Sciatic nerve (tissue), 2 donors: Measurements from ENCODE around the gene SLC36A3. TPM values are rescaled to one million over a fixed set of nuclear protein-coding genes. Genes with fewer than 3 reads are reported as not detected.
A peak's percentile ranks its signal among the peaks of the same experiment; 100 is the strongest.
"Not testable (repeated sequence)": the region's sequence is repeated elsewhere in the genome, so short reads cannot be mapped to it uniquely, and the experiment has no call there.

Experiments used
- ATAC-seq: fragments of 200-7000 bp; cut with Tn5 transposase; one replicate; pipeline ENCODE4 v1.9.1; 2020; ENCODE audit warnings: mild to moderate bottlenecking, moderate library complexity
- DNase-seq: peaks from one replicate; pipeline ENCODE4 v3.0.0-alpha.2; 2020; ENCODE audit warnings: low spot score
- intact Hi-C: fragments of 100-400 bp; cut with DNase I; formaldehyde crosslinking; loops from one replicate; pipeline ENCODE4 v1.14.2; 2022
- total RNA-seq: library from RNA; stranded (reverse); fragmentation: NEBNext Ultra II Directional; extraction: Animal tissue kit (Norgen Biotek cat#: 25700); gene quantifications from one replicate; pipeline ENCODE4 v1.2.1, GENCODE V29; 2021
- donor health status: DM: no; HTN: no; CAD: no.
- donor health status: DM: no; HTN: no; CAD: no.

Gene SLC36A3
- total RNA-seq, 1 donor from 2014 or later, result not detected

DNA sequence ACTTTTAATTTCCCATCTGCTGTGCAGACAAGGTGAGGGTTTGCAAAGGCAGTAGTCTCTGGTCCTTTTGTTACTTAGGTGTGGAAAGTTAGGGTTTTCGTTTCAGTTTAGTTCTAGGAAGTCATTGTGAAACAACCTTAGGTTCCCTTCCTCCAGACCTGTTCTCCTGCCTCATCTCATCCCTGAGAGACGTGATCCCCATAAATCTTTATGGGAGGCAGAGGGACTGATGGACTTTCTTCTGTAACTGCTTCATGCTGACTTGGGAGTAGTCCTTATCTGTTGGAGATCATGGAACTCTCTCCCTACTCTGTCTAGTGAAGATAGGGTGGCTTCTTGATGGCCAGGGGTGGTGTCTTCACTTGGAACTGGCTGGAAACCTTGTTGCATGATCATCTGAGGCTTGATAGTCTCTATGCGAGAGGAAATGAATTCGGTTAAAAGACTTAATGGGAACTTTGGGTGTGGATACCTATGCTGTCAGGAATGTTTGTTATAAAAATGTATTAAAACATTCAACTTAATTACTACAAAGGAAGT is 57.8 kb downstream of the SLC36A3 start:
- no peak for DNase-seq
- intact Hi-C loops, result no loop called here
- ATAC-seq, result no peak

DNA sequence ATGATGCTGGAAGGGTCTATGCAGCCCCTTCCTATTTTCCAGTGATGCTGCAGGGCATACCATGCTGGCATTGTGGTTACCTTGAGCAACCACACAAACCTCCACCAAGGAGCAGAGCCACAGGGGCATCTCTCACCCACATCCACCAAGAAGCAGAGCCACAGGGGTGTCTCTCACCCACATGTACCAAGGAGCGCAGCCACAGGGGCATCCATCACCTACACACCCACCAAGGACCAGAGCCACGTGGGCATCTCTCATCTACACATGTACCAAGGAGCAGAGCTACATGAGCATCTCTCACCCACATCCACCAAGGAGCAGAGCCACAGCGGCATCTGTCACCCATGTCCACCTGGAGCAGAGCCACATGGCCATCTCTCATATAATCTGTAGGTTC is 59.4 kb downstream of the SLC36A3 start:
- intact Hi-C loops, result no loop called here

DNA sequence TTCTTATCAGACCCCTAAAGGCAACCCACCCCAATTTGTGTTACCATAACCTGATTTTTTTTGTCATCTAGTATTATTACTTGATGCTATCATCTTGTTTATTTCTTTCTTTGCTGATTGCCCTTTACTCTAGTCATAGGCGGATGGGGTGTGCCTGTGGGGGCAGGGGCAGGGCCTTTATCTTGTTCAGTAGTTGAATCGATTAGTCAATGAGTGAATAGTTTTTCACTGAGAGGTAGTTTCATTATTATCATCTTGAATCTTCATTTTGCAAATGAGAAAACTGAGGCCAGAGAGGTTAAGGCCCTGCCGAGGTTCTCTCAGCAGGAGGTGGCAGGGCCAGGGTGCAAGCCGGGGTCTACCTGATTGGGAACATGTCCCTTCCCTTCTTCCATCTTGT is 60.0 kb downstream of the SLC36A3 start:
- intact Hi-C loops, result no loop called here
- DNase-seq (no peak), ATAC-seq (no peak)

More for the DNA sequence above, 59.4 kb downstream of the SLC36A3 start:
- DNase-seq (no peak), ATAC-seq (no peak)

DNA sequence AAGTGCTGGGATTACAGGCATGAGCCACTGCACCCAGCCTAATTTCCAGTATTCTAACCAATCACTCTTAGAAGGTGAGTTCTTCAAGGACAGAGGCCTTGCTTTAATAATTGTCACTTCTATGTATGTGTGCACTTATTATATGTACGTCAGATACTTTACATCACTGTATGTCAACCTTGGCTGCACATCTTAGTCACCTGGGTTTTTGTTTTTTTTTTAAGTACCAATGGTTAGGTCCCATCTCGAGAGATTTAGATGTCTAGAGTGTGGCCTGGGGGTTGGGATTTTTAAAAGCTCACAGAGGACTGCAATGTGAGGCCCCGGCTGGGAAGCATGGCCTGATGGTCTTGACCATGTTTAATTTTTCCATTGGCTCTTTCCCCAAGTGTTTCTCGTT is 60.4 kb downstream of the SLC36A3 start:
- ATAC-seq (no peak), DNase-seq (no peak)
- intact Hi-C loops, result no loop called here

DNA sequence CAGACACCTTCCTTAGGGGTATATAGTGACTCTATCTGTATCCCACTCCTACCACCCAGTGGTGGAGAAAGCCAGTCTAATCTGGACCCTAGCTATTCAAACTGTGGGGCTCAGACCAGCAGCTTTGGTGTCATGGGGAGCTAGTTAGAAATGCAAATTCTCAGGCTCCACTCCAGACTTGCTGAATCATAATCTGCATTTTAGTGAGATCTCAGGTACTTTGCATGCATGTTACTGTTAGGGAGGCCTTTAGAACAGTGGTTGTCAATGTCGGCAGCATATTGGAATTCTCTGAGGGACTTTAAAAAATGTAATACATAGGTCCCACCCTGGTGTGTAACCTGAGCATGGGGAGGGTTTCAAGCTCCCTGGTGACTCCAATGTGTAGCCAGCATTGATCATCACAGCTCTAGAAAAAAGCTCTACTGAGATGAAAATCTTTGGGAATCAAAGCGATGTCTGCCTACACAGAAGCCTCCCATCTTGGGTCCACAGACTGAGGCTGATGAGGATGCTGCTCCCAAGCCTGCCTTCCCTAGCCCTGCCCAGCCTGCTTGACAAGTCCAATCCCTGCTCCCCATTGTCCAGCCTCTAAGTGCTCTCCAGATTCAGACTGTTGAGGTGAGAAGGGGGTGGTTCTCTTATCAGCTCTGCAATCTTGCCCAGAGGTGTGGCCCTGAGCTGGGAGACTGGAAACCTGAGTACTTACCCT is 62.5 kb downstream of the SLC36A3 start:
- DNase-seq, result no peak
- ATAC-seq, result no peak
- intact Hi-C loops, result no loop called here

DNA sequence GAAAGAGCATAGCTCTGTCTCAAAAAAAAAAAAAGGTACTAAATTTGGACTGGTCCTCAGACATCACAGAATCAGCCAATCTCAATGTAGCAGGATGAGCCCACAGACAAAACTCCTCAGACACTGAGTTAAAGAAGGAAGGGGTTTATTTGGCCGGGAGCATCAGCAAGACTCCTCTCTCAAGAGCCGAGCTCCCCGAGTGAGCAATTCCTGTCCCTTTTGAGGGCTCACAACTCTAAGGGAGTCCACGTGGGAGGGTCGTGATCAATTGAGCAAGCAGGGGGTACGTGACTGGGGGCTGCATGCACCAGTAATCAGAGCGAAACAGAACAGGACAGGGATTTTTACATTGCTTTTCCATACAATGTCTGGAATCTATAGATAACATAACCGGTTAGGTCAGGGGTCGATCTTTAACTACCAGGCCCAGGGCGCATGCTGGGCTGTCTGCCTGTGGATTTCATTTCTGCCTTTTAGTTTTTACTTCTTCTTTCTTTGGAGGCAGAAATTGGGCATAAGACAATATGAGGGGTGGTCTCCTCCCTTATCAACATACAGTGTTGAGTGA is 63.2 kb downstream of the SLC36A3 start:
- DNase-seq, intact Hi-C loops, ATAC-seq: not testable (repeated sequence)

DNA sequence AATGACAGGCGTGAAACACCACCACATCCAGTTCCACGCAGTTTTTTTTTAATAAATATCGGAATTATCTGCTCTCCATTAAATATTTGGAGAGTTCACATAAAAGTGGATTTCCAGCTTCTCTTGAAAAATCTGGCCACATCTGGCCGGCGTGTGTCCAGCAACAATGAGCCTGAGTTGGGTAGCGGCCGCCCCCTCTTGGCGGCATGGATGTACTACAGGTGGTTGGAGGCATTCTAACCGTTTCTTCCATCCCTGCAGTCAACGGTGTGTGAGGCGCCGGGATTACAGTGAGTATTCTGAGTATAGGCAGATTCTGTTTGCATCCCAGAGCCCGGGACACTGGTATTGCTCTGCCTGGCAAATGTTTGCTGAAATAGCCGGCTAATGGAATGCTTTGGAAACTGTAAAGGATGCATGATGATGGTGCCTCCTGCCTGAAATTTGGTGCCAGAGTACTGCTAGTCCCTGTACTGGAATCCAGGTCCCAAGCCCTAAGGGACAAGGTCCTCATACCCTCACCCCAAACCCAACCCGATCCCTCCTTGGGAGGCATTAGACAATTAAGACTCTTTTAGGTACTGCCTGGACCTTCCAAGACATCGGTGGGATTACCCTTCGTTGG is 64.2 kb downstream of the SLC36A3 start:
- ATAC-seq (peak; percentile 62), DNase-seq (peak; percentile 91)
- intact Hi-C loops, result no loop called here

DNA sequence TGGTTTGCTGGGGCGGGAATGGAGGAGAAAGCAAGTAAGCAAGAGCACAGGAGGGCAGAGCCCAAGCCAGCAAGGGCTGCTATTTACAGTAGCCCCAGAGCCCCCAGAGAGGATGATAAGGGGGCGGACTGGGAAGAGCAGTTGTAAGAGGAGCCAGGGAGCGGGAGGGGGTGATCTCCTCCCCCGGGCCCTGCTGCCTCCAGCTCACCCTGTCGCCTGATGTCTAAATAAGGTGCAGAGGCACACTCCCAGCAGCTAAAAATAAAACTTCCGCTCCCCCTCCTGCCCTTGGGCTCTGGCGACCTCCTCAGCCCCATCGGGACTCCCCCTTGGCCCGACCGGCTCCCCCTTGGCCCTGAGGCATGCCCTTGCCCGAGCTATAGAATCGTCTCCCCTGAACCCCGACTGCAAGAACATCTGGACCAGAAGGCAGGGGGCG is 65.2 kb downstream of the SLC36A3 start:
- ATAC-seq (peak; percentile 50), DNase-seq (no peak)
- intact Hi-C loops, result no loop called here

DNA sequence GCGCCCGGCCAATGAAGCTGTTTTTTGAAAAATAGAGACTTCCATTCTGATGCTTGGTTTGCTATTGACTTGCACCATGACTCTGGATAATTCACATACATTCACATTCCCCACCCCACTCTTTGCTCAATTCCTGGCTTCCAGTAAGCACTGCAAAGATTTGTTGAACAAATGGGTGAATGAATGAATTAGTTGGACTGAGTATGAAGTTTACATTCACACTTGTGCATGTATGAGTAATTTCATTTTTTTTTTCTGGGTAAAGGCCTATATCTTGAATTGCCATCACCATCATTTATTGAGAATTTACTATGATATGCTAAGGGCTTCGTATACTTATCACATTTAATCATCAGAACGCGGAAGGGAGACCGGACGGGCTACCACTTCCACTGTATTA is 65.9 kb downstream of the SLC36A3 start:
- intact Hi-C loops, result no loop called here
- ATAC-seq (no peak), DNase-seq (no peak)

DNA sequence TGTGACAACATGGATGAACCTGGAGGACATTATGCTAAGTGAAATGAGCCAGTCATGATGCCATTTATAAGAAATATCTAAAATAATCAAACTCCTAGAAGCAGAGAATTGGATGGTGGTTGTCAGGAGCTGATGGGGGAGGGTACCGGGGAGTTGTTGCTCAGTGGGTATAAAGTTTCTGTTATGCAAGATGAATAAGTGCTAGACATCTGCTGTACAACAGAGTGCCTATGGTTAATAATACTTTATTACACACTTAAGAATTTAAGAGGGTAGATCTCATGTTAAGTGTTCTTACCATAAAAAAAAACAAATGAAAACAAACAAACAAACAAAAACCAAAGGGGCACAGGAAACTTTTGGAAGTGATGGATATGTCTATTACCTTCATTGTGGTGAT is 66.7 kb downstream of the SLC36A3 start:
- no peak for ATAC-seq
- intact Hi-C loops, result no loop called here
- DNase-seq, result no peak

DNA sequence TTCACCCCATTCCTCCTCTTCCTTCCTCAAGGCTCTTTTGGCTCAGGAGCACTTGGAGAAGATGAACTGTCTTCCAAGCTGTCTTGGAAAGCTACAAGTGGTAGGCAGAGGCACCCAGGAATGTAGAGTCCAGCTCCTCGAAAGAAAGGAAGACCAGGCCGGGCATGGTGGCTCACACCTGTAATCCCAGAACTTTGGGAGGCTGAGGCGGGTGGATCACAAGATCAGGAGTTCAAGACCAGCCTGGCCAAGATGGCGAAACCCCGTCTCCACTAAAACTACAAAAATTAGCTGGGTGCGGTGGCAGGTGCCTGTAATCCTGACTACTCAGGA is 68.4 kb downstream of the SLC36A3 start:
- DNase-seq, ATAC-seq, intact Hi-C loops: not testable (repeated sequence)

DNA sequence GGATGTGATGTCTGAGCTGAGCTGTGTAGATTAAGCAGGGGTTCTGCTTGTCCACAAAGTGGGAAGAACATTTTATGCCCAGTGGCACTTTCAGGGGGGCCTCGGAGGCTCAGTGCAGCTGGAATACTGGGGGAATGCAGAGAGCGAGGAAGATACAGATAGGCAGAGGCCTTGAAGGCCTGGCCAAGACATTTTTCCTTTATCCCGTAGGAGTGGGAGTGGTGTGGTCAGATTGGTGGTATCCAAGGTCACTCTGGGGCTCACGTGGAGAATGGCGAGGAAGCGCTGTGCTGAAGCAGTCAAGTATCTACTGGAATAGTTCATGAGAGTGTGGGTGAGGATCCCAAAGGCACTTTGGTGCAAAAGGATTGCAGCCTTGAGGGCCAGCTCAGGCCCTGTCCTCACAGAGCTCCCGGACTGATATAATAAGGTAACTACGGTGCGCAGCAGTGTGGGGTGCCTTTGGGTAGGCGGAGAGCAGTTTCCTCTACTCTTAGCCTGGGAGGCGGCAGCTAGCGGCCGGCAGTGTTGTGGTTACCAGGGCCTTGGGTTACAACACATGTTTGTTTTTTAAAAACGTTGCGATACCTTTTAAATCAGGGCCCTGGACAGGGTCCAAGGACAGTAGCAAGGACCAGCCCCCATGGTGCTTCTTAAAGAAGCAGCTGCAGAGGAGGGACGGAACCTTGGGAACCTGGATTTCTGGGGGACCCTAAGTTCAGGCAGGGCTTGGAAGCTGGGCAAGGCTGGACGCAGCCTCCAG is 68.9 kb downstream of the SLC36A3 start:
- peak; percentile 95 for ATAC-seq
- intact Hi-C loops, result no loop called here

DNA sequence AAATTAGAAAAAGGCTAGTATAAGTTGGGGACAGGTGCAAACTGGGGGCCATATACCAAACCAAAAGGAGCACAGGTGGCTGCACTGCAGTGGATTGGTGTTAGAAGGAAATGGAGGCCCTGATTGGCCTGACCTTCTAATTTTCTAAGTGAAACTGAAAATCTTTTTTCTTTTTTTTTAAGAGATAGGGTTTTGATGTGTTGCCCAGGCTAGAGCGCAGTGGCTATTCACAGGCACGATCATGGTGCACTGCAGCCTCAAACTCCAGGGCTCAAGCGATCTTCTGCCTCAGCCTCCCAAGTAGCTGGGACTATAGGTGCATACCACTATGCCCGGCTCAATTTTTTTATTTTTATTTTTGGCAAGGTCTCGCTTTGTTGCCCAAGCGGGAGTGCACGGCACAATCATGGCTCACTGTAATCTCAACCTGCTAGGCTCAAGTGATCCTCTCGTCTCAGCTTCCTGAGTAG is 69.9 kb downstream of the SLC36A3 start:
- ATAC-seq (no peak), DNase-seq (no peak)
- intact Hi-C loops, result no loop called here

More for the DNA sequence above, 68.9 kb downstream of the SLC36A3 start:
- DNase-seq, result peak; percentile 77

DNA sequence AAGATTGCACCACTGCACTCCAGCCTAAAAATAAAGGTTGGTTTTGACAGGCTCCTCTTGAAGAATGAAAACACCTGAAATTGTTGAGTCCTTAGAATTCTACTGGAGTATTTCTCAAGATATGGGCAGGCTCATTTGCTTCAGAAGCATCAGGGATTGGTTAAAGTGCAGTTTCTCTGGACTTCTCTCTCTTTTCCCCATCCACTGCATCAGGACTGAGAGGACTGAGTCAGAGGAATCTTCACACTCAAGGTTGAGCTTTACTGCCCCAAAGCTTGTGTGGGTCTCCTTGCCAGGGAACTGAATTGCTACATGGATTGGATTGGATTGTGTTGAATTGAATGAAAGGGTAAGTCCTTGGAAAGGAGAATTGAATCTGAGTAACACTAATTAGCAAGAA is 72.2 kb downstream of the SLC36A3 start:
- no peak for DNase-seq
- intact Hi-C loops, result no loop called here
- ATAC-seq, result no peak

DNA sequence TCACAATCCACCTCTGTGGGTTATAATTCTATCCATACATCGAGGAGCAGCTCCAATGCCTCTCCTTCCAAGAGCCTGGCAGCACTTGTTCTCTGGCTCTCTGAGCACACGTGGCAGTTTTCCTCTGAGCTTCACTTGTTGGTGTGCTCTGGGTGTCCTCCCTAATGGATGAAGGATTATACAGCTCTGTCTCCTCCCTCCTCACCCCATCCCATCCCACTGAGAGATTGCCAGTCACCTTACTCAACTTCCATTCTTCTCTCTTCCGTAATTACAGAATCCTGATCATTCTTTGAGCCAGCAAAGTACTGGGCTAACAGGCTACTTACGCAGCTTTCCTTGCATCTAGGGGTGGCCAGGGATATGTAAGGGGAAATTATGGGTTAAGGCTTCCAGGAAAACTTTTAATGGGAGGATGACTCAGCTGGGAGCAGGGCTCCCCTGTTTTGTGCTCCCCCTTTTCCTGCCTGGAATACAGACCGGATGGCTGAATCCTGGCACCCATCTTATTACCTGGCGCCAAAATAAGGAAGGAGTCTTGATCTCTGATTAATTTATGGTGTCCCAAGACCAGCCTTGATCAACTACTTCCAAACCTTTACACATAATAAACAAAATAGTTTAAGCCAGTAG is 73.4 kb downstream of the SLC36A3 start:
- intact Hi-C loops, result no loop called here
- DNase-seq (no peak), ATAC-seq (no peak)

DNA sequence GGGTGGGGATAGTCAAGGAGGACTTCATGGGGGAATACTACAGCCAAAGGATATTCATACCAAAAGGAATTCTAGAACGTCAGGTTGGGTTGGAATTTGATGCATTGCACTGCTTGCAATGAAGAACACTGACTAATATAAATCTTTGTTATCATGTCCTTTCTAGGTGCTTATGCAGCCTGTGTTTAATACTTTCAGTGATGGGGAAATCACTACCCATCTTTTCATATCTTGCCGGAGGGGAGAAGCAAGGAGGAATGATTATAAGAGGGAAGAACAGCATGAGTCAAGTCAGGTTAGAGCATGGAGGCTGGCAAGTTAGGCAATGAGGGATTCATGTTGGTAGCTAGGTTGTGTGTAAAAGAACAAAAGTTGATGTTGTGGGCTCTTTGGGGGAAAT is 74.6 kb downstream of the SLC36A3 start:
- ATAC-seq, result no peak
- intact Hi-C loops, result no loop called here
- DNase-seq, result no peak

DNA sequence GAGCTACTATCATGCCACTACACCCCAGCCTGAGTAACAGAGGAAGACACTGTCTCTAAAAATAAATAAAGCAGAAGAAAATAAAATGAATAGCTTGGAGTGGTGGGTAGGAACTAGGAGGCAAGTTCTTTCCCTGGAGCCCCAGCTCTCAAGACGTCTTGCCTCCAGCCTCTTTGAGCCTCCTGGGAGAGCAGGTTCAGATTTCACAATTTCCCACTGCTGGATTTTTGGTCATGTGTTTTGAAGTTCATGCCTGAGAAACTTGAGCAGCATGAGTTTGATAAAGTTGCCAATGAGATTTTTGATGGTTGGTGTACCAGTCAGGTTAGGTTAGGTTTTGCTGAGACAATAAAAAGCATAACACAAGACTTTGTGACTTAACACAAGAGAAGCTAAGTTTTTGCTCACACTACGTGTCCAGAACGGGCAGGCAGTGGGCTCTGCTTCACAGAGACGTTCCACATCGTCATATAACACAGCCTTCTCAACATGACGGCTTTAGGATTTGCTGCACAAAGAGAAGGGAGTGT is 75.6 kb downstream of the SLC36A3 start:
- no peak for DNase-seq
- intact Hi-C loops, result no loop called here
- no peak for ATAC-seq
